Breast epithelium (tissue), 3 donors: ENCODE results near the gene LPP.

Source experiments
- POLR2A ChIP-seq: fragments of 450-650 bp; IDR thresholded peaks from one replicate; pipeline ENCODE4 v1.6.1; 2016; ENCODE audit warnings: antibody characterized with exemption, mild to moderate bottlenecking, moderate library complexity
- POLR2AphosphoS5 ChIP-seq, 3 donors: sonication (generic); formaldehyde crosslinking; IDR thresholded peaks; one replicate each; pipeline ENCODE4 v1.6.1; 2017; ENCODE audit warnings: antibody characterized with exemption in 3 of 3
- TF ChIP-seq, protein P1 (sequence below), 3 donors: fragments of 450-650 bp; IDR thresholded peaks; one replicate each; pipeline ENCODE4 v1.5.1; 2016 to 2017; ENCODE audit warnings: antibody characterized with exemption in 3 of 3, mild to moderate bottlenecking in 3 of 3, moderate library complexity in 3 of 3

DNA sequence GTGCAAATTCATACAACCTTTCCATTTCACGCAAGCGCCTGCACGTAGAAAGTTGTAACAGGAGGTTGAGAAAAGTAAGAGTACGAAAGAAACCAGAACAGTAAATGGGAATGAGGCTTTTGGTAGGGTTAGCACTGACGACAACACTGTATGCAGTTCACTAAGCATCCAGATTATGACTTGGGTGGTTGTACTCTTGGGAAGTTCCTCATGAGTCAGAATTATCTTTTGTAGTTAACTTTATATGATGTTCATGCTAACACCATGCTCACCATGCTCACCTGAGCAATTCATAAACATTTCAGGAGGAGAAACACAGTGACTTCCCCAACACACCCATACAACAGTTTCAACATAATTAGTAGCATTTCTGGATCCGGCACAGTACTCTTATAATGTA is 3.0 kb upstream of the LPP start:
- TF ChIP-seq, protein P1, sequence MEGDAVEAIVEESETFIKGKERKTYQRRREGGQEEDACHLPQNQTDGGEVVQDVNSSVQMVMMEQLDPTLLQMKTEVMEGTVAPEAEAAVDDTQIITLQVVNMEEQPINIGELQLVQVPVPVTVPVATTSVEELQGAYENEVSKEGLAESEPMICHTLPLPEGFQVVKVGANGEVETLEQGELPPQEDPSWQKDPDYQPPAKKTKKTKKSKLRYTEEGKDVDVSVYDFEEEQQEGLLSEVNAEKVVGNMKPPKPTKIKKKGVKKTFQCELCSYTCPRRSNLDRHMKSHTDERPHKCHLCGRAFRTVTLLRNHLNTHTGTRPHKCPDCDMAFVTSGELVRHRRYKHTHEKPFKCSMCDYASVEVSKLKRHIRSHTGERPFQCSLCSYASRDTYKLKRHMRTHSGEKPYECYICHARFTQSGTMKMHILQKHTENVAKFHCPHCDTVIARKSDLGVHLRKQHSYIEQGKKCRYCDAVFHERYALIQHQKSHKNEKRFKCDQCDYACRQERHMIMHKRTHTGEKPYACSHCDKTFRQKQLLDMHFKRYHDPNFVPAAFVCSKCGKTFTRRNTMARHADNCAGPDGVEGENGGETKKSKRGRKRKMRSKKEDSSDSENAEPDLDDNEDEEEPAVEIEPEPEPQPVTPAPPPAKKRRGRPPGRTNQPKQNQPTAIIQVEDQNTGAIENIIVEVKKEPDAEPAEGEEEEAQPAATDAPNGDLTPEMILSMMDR (IDR thresholded peaks at IDR 0.05), result no peak
- no peak for TF ChIP-seq POLR2A
- no peak for TF ChIP-seq POLR2AphosphoS5 (IDR thresholded peaks at IDR 0.05)
